Keratinocyte (primary cell): Measurements from ENCODE around the gene IPO11. TPM values are rescaled to one million over a fixed set of nuclear protein-coding genes. Genes with fewer than 3 reads are reported as not detected.

Source experiments
- DNase-seq: peaks from one replicate; pipeline ENCODE4 v3.0.0-alpha.2; 2011; ENCODE audit warnings: low read depth, missing footprints, low spot score
- FAIRE-seq: peaks from 2 replicates; lab custom pipeline; 2011; peaks lifted over from hg19 to GRCh38; lab: Jason Lieb, UNC
- H2AFZ ChIP-seq: 2 replicates; pipeline ENCODE4 v1.6.0; 2012; ENCODE audit warnings: low read length, control low read depth, inconsistent platforms; ENCODE audit not compliant: control insufficient read depth
- H3K27ac ChIP-seq: 2 replicates; pipeline ENCODE4 v1.5.1; 2011; ENCODE audit warnings: low read length; ENCODE audit not compliant: control insufficient read depth, insufficient read depth
- H3K27me3 ChIP-seq: 3 replicates; pipeline ENCODE4 v1.6.0; 2011; ENCODE audit warnings: low read length; ENCODE audit not compliant: control insufficient read depth, insufficient read depth; ENCODE audit errors: extremely low read depth
- H3K36me3 ChIP-seq, 2 experiments: 2 replicates in 1 of 2; 3 replicates in 1 of 2; pipeline ENCODE4 v1.5.1; 2011; ENCODE audit warnings: low read length in 2 of 2, mild to moderate bottlenecking in 1 of 2; ENCODE audit not compliant: control insufficient read depth in 2 of 2, insufficient read depth in 2 of 2; ENCODE audit errors: extremely low read depth in 1 of 2
- H3K4me1 ChIP-seq: 3 replicates; pipeline ENCODE4 v1.5.1; 2011; ENCODE audit warnings: low read length; ENCODE audit not compliant: control insufficient read depth, insufficient read depth; ENCODE audit errors: extremely low read depth
- H3K4me2 ChIP-seq: 3 replicates; pipeline ENCODE4 v1.6.0; 2011; ENCODE audit warnings: low read depth, low read length; ENCODE audit not compliant: control insufficient read depth, insufficient read depth; ENCODE audit errors: extremely low read depth
- H3K4me3 ChIP-seq, 3 experiments: fragments of 200-600 bp in 1 of 3; sonication (generic) in 1 of 3; 2 replicates in 2 of 3; 3 replicates in 1 of 3; pipeline ENCODE4 v1.5.1; 2011 to 2016; ENCODE audit warnings: low read length in 3 of 3, mild to moderate bottlenecking in 3 of 3, control low read depth in 2 of 3, inconsistent platforms in 1 of 3, low read depth in 1 of 3, mixed read lengths in 1 of 3, mixed run types in 1 of 3, moderate library complexity in 1 of 3; ENCODE audit not compliant: control insufficient read depth in 2 of 3, insufficient read depth in 2 of 3; ENCODE audit errors: extremely low read depth in 1 of 3
- H3K79me2 ChIP-seq: 2 replicates; pipeline ENCODE4 v1.6.0; 2012; ENCODE audit warnings: low read length; ENCODE audit not compliant: control insufficient read depth, insufficient read depth
- H3K9ac ChIP-seq: 3 replicates; pipeline ENCODE4 v1.6.0; 2011; ENCODE audit warnings: low read length; ENCODE audit not compliant: control insufficient read depth, insufficient read depth; ENCODE audit errors: extremely low read depth
- H3K9me1 ChIP-seq: 3 replicates; pipeline ENCODE4 v1.6.0; 2011; ENCODE audit warnings: low read length; ENCODE audit not compliant: control insufficient read depth, insufficient read depth; ENCODE audit errors: extremely low read depth
- H3K9me3 ChIP-seq: 2 replicates; pipeline ENCODE4 v1.5.1; 2012; ENCODE audit warnings: low read depth, low read length; ENCODE audit not compliant: control insufficient read depth
- H4K20me1 ChIP-seq: 3 replicates; pipeline ENCODE4 v1.6.0; 2011; ENCODE audit warnings: low read length; ENCODE audit not compliant: control insufficient read depth, insufficient read depth; ENCODE audit errors: extremely low read depth
- CTCF ChIP-seq, 3 experiments: IDR thresholded peaks in 1 of 3; conservative IDR thresholded peaks in 1 of 3; optimal IDR thresholded peaks in 1 of 3; 2 replicates in 2 of 3; 3 replicates in 1 of 3; pipeline versions ENCODE3 to v1.5.1; 2011; ENCODE audit warnings: low read length in 3 of 3, mild to moderate bottlenecking in 3 of 3, moderate library complexity in 2 of 3, control low read depth in 1 of 3, inconsistent platforms in 1 of 3; ENCODE audit not compliant: insufficient read depth in 2 of 3; ENCODE audit errors: extremely low read depth in 1 of 3
- EZH2 ChIP-seq: IDR thresholded peaks from one replicate; pipeline ENCODE4 v1.6.1; 2012; ENCODE audit warnings: inconsistent platforms, mild to moderate bottlenecking, low read length, moderate library complexity
- dilution Hi-C: fragments of 300-500 bp; cut with MboI; formaldehyde crosslinking; loops from one replicate; pipeline ENCODE4 v1.7.0; 2020; ENCODE audit warnings: low sequenced_read_pairs; ENCODE audit not compliant: extremely low pct_ligation_motif_present
- polyA plus RNA-seq, 5 experiments: library from polyadenylated mRNA; depleted of rRNA in 3 of 5; stranded (reverse) in 3 of 5; stranded (forward) in 1 of 5; unstranded in 1 of 5; fragments of >200 nt; gene quantifications; 1 replicate in 1 of 5; 2 replicates in 3 of 5; 3 replicates in 1 of 5; pipeline versions ENCODE4 v1.2.1 to v1.2.3, GENCODE V29; 2011 to 2012; ENCODE audit warnings: missing spikeins in 2 of 5, low read depth in 1 of 5, low replicate concordance in 1 of 5

Gene IPO11
- polyA plus RNA-seq, 1 donor (not counting 4 experiments of a cell fraction or from before 2014, with no cell fraction given), result 34.7 TPM

DNA sequence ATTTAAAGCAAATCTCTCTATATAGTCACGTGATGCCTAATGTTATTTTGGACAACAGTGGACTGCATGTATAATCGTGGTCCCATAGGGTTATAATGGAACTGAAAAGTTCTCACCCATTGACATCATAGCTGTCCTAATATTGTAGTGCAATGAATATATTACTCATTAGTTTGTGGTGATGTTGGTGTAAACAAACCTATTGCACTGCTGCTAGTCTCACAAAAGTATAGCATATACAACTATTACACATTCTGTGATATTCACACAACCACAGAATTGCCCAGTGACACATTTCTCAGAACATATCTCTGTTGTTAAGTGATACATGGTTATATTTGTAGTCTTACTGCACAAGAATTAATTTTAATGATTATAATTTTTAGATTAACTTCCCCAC, 37.7 kb downstream of the IPO11 start:
- Histone ChIP-seq H3K9ac (no peak overlapping the region), H3K9me1 (no peaks in the 10 kb centered on the region), H3K36me3 (peaks cover 0 to 6% of the 10 kb centered on the region in 2 experiments), H3K27me3 (no peaks in the 10 kb centered on the region), H4K20me1 (no peaks in the 10 kb centered on the region), H3K79me2 (peaks cover 1% of the 10 kb centered on the region), H2AFZ (no peak overlapping the region), H3K27ac (no peak overlapping the region), H3K4me3 (no peak overlapping the region), H3K9me3 (no peaks in the 10 kb centered on the region), H3K4me2 (no peak overlapping the region), H3K4me1 (peaks cover under 1% of the 10 kb centered on the region)
- TF ChIP-seq EZH2 (no peak), CTCF (optimal IDR thresholded peaks at IDR 0.05 in 1 of 3, IDR thresholded peaks at IDR 0.05 in 1 of 3, conservative IDR thresholded peaks at IDR 0.05 in 1 of 3; ENCODE audit: extremely low read depth in 1 of 3, insufficient read depth in 2 of 3, low read length in 3 of 3) (no peak)
- no peak for DNase-seq
- FAIRE-seq, result no peak
- dilution Hi-C loops, result no loop called here

DNA sequence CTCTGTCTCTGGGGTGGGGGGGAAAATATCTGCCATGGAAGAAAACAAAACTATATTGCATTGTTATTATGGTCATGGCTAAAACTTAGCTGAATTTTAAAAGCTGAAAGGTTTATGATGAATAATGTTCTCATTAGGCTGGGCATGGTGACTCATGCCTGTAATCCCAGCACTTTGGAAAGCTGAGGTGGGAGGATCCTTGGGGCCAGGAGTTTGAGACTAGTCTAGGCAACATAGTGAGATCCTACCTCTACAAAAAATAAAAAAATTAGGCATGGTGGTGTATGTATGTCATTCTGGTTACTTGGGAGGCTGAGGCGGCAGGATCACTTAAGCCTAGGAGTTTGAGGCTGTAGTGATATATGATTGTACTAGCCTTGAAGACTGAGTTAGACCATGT, 44.5 kb downstream of the IPO11 start:
- no peak for DNase-seq
- Histone ChIP-seq H3K27me3 (no peaks in the 10 kb centered on the region), H3K9ac (no peak overlapping the region), H3K9me3 (no peaks in the 10 kb centered on the region), H3K9me1 (peaks cover 2% of the 10 kb centered on the region), H3K4me2 (peak overlapping the region; percentile 40), H3K4me3 (no peak overlapping the region), H3K36me3 (no peaks in the 10 kb centered on the region), H3K79me2 (peaks cover 8% of the 10 kb centered on the region), H3K27ac (no peak overlapping the region), H2AFZ (no peak overlapping the region), H3K4me1 (peaks cover 13% of the 10 kb centered on the region), H4K20me1 (peaks cover 2% of the 10 kb centered on the region)
- TF ChIP-seq EZH2, result no peak
- FAIRE-seq, result peak; percentile 70
- dilution Hi-C loops, result no loop called here

DNA sequence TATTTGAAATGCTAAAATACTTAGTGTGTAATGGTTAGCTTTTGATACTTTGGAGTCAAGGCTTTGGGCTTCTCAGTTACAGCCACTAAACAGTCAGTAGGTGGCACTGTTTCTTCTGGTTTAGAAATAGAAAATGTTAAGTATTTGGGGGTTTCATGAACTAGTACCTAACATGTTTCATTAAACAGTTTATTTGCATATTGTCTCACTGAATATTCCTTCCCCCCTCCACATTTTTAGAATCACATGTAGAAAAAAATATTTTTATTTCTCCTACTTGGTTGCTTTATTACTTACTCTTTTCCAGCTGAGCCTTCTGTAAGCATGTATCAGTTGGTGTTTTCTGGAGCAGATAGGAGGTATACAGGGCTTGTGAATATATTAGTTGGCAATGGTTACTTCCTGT, 48.0 kb downstream of the IPO11 start:
- peak in 2 of 3 experiments; percentile 52 to 60 for TF ChIP-seq CTCF (optimal IDR thresholded peaks at IDR 0.05 in 1 of 3, IDR thresholded peaks at IDR 0.05 in 1 of 3, conservative IDR thresholded peaks at IDR 0.05 in 1 of 3; ENCODE audit: extremely low read depth in 1 of 3, insufficient read depth in 2 of 3, low read length in 3 of 3)
- TF ChIP-seq EZH2, result no peak
- DNase-seq (no peak), FAIRE-seq (no peak)
- peaks cover 2% of the 10 kb centered on the region for H3K9me1 ChIP-seq
- H3K79me2 ChIP-seq, result peaks cover 11% of the 10 kb centered on the region
- no peaks in the 10 kb centered on the region for H3K9me3 ChIP-seq
- no peaks in the 10 kb centered on the region for H3K36me3 ChIP-seq
- no peak overlapping the region for H2AFZ ChIP-seq
- no peak overlapping the region for H3K27ac ChIP-seq
- peaks cover 10% of the 10 kb centered on the region for H3K4me1 ChIP-seq
- H3K27me3 ChIP-seq, result no peaks in the 10 kb centered on the region
- no peak overlapping the region for H3K4me3 ChIP-seq
- no peak overlapping the region for H3K4me2 ChIP-seq
- H3K9ac ChIP-seq, result no peak overlapping the region
- dilution Hi-C loops, result no loop called here
- H4K20me1 ChIP-seq, result peaks cover 2% of the 10 kb centered on the region
